ACC112 (cell line): ENCODE measurements around the gene TRMT6.

Experiments used
- H2AFZ ChIP-seq: fragments of 200-600 bp; sonication (generic); one replicate; pipeline ENCODE4 v1.6.0; 2017; ENCODE audit warnings: antibody characterized with exemption, low read length; ENCODE audit not compliant: unreplicated experiment
- H3K27ac ChIP-seq: fragments of 200-600 bp; sonication (generic); 2 replicates; pipeline ENCODE4 v1.5.1; 2014; ENCODE audit warnings: low read depth, mild to moderate bottlenecking, antibody characterized with exemption, low read length, moderate library complexity
- H3K27me3 ChIP-seq: fragments of 200-600 bp; sonication (generic); 2 replicates; pipeline ENCODE4 v1.6.1; 2014; ENCODE audit warnings: mild to moderate bottlenecking, antibody characterized with exemption, low read length, moderate library complexity, mixed read lengths; ENCODE audit not compliant: insufficient read depth
- H3K36me3 ChIP-seq: fragments of 200-600 bp; sonication (generic); 2 replicates; pipeline ENCODE4 v1.6.1; 2016; ENCODE audit warnings: mild to moderate bottlenecking, antibody characterized with exemption, low read length, moderate library complexity, mixed read lengths; ENCODE audit not compliant: insufficient read depth
- H3K4me1 ChIP-seq: fragments of 200-600 bp; sonication (generic); one replicate; pipeline ENCODE4 v1.6.1; 2016; ENCODE audit warnings: low read length, mixed read lengths; ENCODE audit not compliant: insufficient read depth, unreplicated experiment, control insufficient read depth
- H3K4me3 ChIP-seq: fragments of 200-600 bp; sonication (generic); 2 replicates; pipeline ENCODE4 v1.5.1; 2014; ENCODE audit warnings: mild to moderate bottlenecking, low read depth, low read length
- H3K79me2 ChIP-seq: fragments of 200-600 bp; sonication (generic); one replicate; pipeline ENCODE4 v1.6.0; 2016; ENCODE audit warnings: low read length; ENCODE audit not compliant: control insufficient read depth, unreplicated experiment, insufficient read depth

Gene TRMT6

GRCh38 chr20:5949943-5950270 lies 426 bp downstream of the TRMT6 start:
- H3K27ac ChIP-seq = peak overlapping the region; percentile 37; the same call in 1 of the 2 replicates
- H3K4me3 ChIP-seq = peak overlapping the region; percentile 97
- peaks cover 52% of the 10 kb centered on the region for H3K4me1 ChIP-seq
- H2AFZ ChIP-seq = peak overlapping the region; percentile 88
- H3K79me2 ChIP-seq = peaks cover 56% of the 10 kb centered on the region
- H3K36me3 ChIP-seq = peaks cover 26% of the 10 kb centered on the region
- no peaks in the 10 kb centered on the region for H3K27me3 ChIP-seq

- Histone ChIP-seq H3K27me3 (no peaks in the 10 kb centered on the region), H3K4me1 (peaks cover 48% of the 10 kb centered on the region), H3K79me2 (peaks cover 47% of the 10 kb centered on the region), H3K27ac (peak overlapping the region; percentile 63), H2AFZ (no peak overlapping the region), H3K4me3 (no peak overlapping the region), H3K36me3 (peaks cover 28% of the 10 kb centered on the region)
Observed at GRCh38 chr20:5947276-5947675, 3.1 kb downstream of the TRMT6 start.

- peaks cover 38% of the 10 kb centered on the region for H3K4me1 ChIP-seq
- no peaks in the 10 kb centered on the region for H3K27me3 ChIP-seq
Observed at GRCh38 chr20:5945963-5946362, 4.4 kb downstream of the TRMT6 start.

GRCh38 chr20:5938456-5939029 lies 11.8 kb downstream of the TRMT6 start:
- Histone ChIP-seq H3K4me1 (no peaks in the 10 kb centered on the region), H3K4me3 (no peak overlapping the region), H3K79me2 (no peaks in the 10 kb centered on the region), H2AFZ (no peak overlapping the region), H3K27me3 (no peaks in the 10 kb centered on the region), H3K27ac (no peak overlapping the region), H3K36me3 (peaks cover 16% of the 10 kb centered on the region)

More at GRCh38 chr20:5945963-5946362, 4.4 kb downstream of the TRMT6 start:
- no peak overlapping the region for H3K4me3 ChIP-seq
- no peak overlapping the region for H2AFZ ChIP-seq
- peaks cover 34% of the 10 kb centered on the region for H3K79me2 ChIP-seq
- H3K36me3 ChIP-seq = peaks cover 32% of the 10 kb centered on the region
- H3K27ac ChIP-seq = peak overlapping the region; percentile 63

GRCh38 chr20:5936238-5936637 lies 14.1 kb downstream of the TRMT6 start:
- H3K27me3 ChIP-seq = no peaks in the 10 kb centered on the region
- peaks cover 5% of the 10 kb centered on the region; the same call in 1 of the 2 replicates for H3K36me3 ChIP-seq
- no peaks in the 10 kb centered on the region for H3K4me1 ChIP-seq
- no peak overlapping the region for H2AFZ ChIP-seq
- H3K27ac ChIP-seq = no peak overlapping the region
- H3K4me3 ChIP-seq = no peak overlapping the region
- H3K79me2 ChIP-seq = no peaks in the 10 kb centered on the region

GRCh38 chr20:5935384-5935783 lies 14.9 kb downstream of the TRMT6 start:
- Histone ChIP-seq H3K27ac (no peak overlapping the region), H3K36me3 (no peaks in the 10 kb centered on the region), H3K4me1 (no peaks in the 10 kb centered on the region), H3K4me3 (no peak overlapping the region), H3K79me2 (no peaks in the 10 kb centered on the region), H3K27me3 (no peaks in the 10 kb centered on the region), H2AFZ (no peak overlapping the region)

GRCh38 chr20:5933802-5934436 lies 16.4 kb downstream of the TRMT6 start:
- no peaks in the 10 kb centered on the region for H3K36me3 ChIP-seq
- no peak overlapping the region for H3K27ac ChIP-seq
- H3K4me3 ChIP-seq = no peak overlapping the region
- H2AFZ ChIP-seq = no peak overlapping the region
- no peaks in the 10 kb centered on the region for H3K27me3 ChIP-seq
- no peaks in the 10 kb centered on the region for H3K79me2 ChIP-seq
- H3K4me1 ChIP-seq = no peaks in the 10 kb centered on the region

- H3K27me3 ChIP-seq = 0 out of 2 replicates have a peak, but pooled peaks cover 3% of the 10 kb centered on the region
- no peaks in the 10 kb centered on the region for H3K79me2 ChIP-seq
Observed at GRCh38 chr20:5932796-5933195, 17.5 kb downstream of the TRMT6 start.

GRCh38 chr20:5931411-5931810 lies 18.9 kb downstream of the TRMT6 start:
- Histone ChIP-seq H3K4me1 (no peaks in the 10 kb centered on the region), H3K79me2 (no peaks in the 10 kb centered on the region), H3K4me3 (no peak overlapping the region)

More at GRCh38 chr20:5932796-5933195, 17.5 kb downstream of the TRMT6 start:
- H2AFZ ChIP-seq = no peak overlapping the region
- H3K36me3 ChIP-seq = no peaks in the 10 kb centered on the region
- no peak overlapping the region for H3K4me3 ChIP-seq
- H3K4me1 ChIP-seq = no peaks in the 10 kb centered on the region
- no peak overlapping the region for H3K27ac ChIP-seq

GRCh38 chr20:5928836-5929715 lies 21.3 kb downstream of the TRMT6 start:
- H2AFZ ChIP-seq = no peak overlapping the region
- H3K27ac ChIP-seq = no peak overlapping the region
- H3K4me1 ChIP-seq = no peaks in the 10 kb centered on the region
- no peaks in the 10 kb centered on the region for H3K36me3 ChIP-seq
- peaks cover 15% of the 10 kb centered on the region for H3K27me3 ChIP-seq
- no peaks in the 10 kb centered on the region for H3K79me2 ChIP-seq
- H3K4me3 ChIP-seq = no peak overlapping the region

More at GRCh38 chr20:5931411-5931810, 18.9 kb downstream of the TRMT6 start:
- Histone ChIP-seq H2AFZ (no peak overlapping the region), H3K36me3 (no peaks in the 10 kb centered on the region), H3K27me3 (peaks cover 3% of the 10 kb centered on the region; the same call in 1 of the 2 replicates), H3K27ac (no peak overlapping the region)
